ENCODE data around the gene CEP44. TPM values are rescaled to one million over a fixed set of nuclear protein-coding genes. Genes with fewer than 3 reads are reported as not detected.

Gene CEP44
- total and polyA plus RNA-seq, 7 donors, result 3.4 to 8.1 (median 7.3) TPM

DNA sequence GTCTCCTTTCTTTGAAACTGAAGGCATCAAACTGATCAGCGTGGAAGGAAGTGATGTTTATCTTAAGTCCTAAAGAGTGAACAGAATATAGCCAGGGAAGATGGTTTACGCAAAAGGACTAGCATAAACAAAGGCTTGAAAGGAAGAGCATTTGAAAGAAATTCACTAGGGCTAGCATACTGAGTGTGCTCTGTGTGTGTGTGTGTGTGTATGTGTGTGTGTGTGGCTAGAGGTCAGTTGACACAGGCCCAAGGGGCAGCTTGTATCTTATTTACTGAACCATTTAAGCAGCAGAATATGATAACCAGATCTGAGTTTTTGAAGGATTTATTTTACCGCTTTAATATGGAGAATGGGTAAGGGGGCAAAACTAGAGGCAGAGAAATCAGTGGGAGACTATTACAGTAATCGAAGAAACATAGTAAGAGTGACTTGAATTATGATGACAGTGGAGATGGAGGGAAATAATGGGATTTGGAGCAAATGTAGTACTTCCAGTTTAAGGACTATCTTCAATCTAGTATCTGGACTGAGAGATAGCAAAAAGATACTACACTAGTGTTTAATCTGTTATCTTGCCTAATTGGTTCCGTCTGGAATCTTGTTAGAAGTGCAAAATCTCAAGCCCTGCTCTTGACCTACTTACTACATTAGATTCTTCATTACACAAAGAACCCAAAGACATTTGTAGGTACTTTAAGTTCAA, 36.9 kb downstream of the CEP44 start:
- TF ChIP-seq, protein P1, sequence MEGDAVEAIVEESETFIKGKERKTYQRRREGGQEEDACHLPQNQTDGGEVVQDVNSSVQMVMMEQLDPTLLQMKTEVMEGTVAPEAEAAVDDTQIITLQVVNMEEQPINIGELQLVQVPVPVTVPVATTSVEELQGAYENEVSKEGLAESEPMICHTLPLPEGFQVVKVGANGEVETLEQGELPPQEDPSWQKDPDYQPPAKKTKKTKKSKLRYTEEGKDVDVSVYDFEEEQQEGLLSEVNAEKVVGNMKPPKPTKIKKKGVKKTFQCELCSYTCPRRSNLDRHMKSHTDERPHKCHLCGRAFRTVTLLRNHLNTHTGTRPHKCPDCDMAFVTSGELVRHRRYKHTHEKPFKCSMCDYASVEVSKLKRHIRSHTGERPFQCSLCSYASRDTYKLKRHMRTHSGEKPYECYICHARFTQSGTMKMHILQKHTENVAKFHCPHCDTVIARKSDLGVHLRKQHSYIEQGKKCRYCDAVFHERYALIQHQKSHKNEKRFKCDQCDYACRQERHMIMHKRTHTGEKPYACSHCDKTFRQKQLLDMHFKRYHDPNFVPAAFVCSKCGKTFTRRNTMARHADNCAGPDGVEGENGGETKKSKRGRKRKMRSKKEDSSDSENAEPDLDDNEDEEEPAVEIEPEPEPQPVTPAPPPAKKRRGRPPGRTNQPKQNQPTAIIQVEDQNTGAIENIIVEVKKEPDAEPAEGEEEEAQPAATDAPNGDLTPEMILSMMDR (IDR thresholded peaks at IDR 0.05), result no peak
- no peak overlapping the region for H3K4me3 ChIP-seq
- ATAC-seq (no peak), DNase-seq (no peak)
- peaks cover 0 to 30% of the 10 kb centered on the region in 2 donors for H3K36me3 ChIP-seq (ENCODE audit: insufficient read depth in 1 of 2, low read depth in 1 of 2)
- no peaks in the 10 kb centered on the region for H3K9me3 ChIP-seq
- H3K27ac ChIP-seq, result no peak overlapping the region
- intact Hi-C loops (cut with DNase I), result loop anchor here in 1 of 2 donors (10.0 kb wide), 1 partner anchor 96 kb away; no protein-coding TSS in a partner anchor
- no peaks in the 10 kb centered on the region for H3K4me1 ChIP-seq
- H3K27me3 ChIP-seq (ENCODE audit: insufficient read depth in 3 of 3, low read length in 2 of 3), result no peaks in the 10 kb centered on the region
- WGBS, 3 donors, result 91 to 94% (median 94%) methylated on average over 5 of the region's 5 CpGs

DNA sequence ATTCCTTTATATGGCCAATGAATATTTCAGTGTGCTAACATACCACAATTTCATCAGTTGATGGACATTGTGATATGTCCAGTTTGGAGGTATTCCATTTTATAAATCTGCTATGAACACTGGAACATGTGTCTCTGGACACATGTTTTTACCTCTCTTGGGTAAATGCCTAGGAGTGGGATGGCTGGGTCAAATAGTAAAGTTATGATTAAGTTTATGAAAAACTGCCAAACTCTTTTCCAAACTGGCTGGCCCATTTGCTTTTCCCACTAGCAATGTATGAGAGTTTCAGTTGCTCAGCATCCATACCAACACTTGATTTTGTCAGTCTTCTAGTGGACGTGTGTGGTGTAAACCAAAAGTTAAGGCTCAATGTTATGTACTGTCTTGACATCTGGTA, 40.5 kb downstream of the CEP44 start:
- Histone ChIP-seq H3K9me3 (no peaks in the 10 kb centered on the region), H3K27ac (no peak overlapping the region), H3K27me3 (ENCODE audit: insufficient read depth in 3 of 3, low read length in 2 of 3) (no peaks in the 10 kb centered on the region), H3K4me3 (no peak overlapping the region), H3K4me1 (no peaks in the 10 kb centered on the region), H3K36me3 (ENCODE audit: insufficient read depth in 1 of 2, low read depth in 1 of 2) (peaks cover 0 to 6% of the 10 kb centered on the region in 2 donors)
- WGBS, 3 donors, result 71 to 73% (median 71%) methylated on average over 1 of the region's 1 CpG
- no peak for DNase-seq
- ATAC-seq, result no peak
- TF ChIP-seq, protein P1 (IDR thresholded peaks at IDR 0.05), result no peak
- intact Hi-C loops (cut with DNase I), result loop anchor here in 1 of 2 donors (10.0 kb wide), 1 partner anchor 99 kb away; no protein-coding TSS in a partner anchor

DNA sequence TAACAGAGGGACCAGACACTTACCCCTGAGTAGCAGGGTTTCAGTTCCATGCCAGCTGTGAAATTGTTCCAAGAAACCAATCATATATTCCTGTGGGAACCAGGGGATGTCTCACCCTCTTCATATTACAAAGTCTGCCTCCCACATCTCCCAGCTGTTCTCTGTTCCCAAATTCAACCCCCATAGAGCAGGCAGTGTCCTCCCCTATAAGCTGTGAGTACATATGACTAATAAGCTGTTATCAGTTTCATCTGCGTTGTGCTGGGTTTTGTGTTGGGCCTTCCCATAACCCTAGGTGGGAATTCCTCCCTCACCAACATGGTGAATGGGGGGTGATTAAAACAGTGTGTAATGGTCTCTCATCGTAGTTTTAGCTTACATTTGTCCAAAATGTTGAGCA, 41.0 kb downstream of the CEP44 start:
- WGBS, 3 donors, result 84 to 89% (median 86%) methylated on average over 2 of the region's 2 CpGs
- intact Hi-C loops (cut with DNase I), result loop anchor here in 1 of 2 donors (10.0 kb wide), 1 partner anchor 100 kb away; no protein-coding TSS in a partner anchor

DNA sequence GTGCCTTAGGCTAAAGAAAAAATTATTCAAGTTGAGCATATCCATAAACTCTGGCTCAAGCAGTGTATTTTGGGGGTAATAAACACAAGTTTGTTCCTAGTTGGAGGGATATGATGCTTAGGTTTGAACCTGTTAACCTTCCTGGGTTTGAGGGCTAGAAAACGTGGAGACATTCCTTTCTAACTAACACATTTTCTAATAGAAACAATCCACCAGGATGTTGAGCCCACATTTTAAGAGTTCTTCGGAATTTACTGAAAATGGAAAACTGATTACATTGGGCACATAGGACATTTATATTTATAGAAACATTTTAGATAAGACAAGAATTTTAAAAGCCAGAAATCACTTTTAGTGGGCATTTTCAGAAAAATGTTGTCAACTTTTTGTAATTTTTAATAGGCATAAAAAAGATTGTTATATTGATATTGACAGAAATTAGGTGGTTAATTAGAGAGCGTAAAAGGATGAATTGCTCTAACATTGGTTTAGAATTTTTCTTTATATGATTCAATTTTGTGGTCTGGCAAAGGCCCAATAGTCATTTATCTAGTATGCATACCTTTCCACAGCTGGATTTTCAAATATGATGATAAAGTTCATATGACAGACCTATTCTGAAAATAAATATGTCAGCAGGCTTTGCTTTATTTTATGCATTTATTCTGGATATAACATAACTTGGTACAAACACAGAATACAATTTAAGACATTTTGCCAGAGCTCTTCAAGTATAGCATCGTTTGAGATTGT, 49.2 kb downstream of the CEP44 start:
- WGBS, 3 donors, result 66 to 77% (median 76%) methylated on average over 4 of the region's 4 CpGs
- H3K36me3 ChIP-seq (ENCODE audit: insufficient read depth in 1 of 2, low read depth in 1 of 2), result peaks cover 0 to 4% of the 10 kb centered on the region in 2 donors
- H3K9me3 ChIP-seq, result no peaks in the 10 kb centered on the region

More for the DNA sequence above, 41.0 kb downstream of the CEP44 start:
- Histone ChIP-seq H3K36me3 (ENCODE audit: insufficient read depth in 1 of 2, low read depth in 1 of 2) (peaks cover 0 to 6% of the 10 kb centered on the region in 2 donors), H3K4me3 (no peak overlapping the region), H3K4me1 (no peaks in the 10 kb centered on the region), H3K27ac (no peak overlapping the region), H3K27me3 (ENCODE audit: insufficient read depth in 3 of 3, low read length in 2 of 3) (no peaks in the 10 kb centered on the region), H3K9me3 (no peaks in the 10 kb centered on the region)
- DNase-seq (no peak), ATAC-seq (no peak)
- TF ChIP-seq, protein P1 (IDR thresholded peaks at IDR 0.05), result no peak

More for the DNA sequence above, 49.2 kb downstream of the CEP44 start:
- ATAC-seq (no peak), DNase-seq (no peak)
- intact Hi-C loops (cut with DNase I), result no loop called here
- H3K4me3 ChIP-seq, result no peak overlapping the region
- TF ChIP-seq, protein P1 (IDR thresholded peaks at IDR 0.05), result no peak
- no peaks in the 10 kb centered on the region for H3K27me3 ChIP-seq (ENCODE audit: insufficient read depth in 3 of 3, low read length in 2 of 3)
- no peak overlapping the region for H3K27ac ChIP-seq
- no peaks in the 10 kb centered on the region for H3K4me1 ChIP-seq
